ENCODE measurements around the gene MXI1.
"Not testable (repeated sequence)": the region's sequence is repeated elsewhere in the genome, so short reads cannot be mapped to it uniquely, and the experiment has no call there.

MXI1 gene

GRCh38 chr10:110190170-110190569 lies 17.2 kb upstream of the MXI1 start:
- H3K36me3 Mint-ChIP-seq (ENCODE audit: insufficient read depth), result no peaks in the 10 kb centered on the region

GRCh38 chr10:110192552-110192951 lies 14.9 kb upstream of the MXI1 start:
- no peaks in the 10 kb centered on the region for H3K36me3 Mint-ChIP-seq (ENCODE audit: insufficient read depth)
- no peak overlapping the region for H3K4me3 Mint-ChIP-seq
- H3K4me1 Mint-ChIP-seq, result no peaks in the 10 kb centered on the region
- no peak overlapping the region for H3K27ac Mint-ChIP-seq (ENCODE audit: low read depth)
- ATAC-seq (replicated peaks; ENCODE audit: extremely low read depth, poor library complexity, severe bottlenecking) (no peak), DNase-seq (ENCODE audit: low spot score in 2 of 2) (no peak)
- no peaks in the 10 kb centered on the region for H3K9me3 Mint-ChIP-seq
- H3K27me3 Mint-ChIP-seq, result peaks cover 89% of the 10 kb centered on the region

More at GRCh38 chr10:110190170-110190569, 17.2 kb upstream of the MXI1 start:
- H3K27ac Mint-ChIP-seq (ENCODE audit: low read depth), result no peak overlapping the region
- no peak for ATAC-seq (replicated peaks; ENCODE audit: extremely low read depth, poor library complexity, severe bottlenecking)
- H3K4me1 Mint-ChIP-seq, result no peaks in the 10 kb centered on the region
- H3K27me3 Mint-ChIP-seq, result peaks cover 66% of the 10 kb centered on the region
- no peak for DNase-seq (ENCODE audit: low spot score in 2 of 2)
- no peaks in the 10 kb centered on the region for H3K9me3 Mint-ChIP-seq
- H3K4me3 Mint-ChIP-seq, result no peak overlapping the region

DNA sequence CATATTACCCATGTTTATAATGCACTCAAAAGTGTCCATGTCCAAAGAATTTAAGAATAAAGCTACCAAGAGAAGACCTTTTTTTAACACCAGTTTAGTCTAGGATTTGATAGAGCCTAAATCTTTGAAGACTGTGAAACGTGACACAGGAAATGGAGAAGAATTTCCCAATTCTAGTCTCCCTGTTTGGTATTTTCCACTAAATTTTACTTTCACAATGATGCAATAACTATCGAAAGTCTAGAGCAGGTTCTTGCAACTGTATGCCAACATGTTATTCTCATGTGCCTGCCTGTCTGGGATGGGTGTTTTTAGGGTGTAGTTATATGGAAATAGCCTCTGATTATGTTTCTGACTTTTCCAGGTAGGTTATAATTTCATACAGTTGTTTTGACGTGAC lies 6.9 kb upstream of the MXI1 start:
- no peak overlapping the region for H3K27ac Mint-ChIP-seq (ENCODE audit: low read depth)
- H3K4me3 Mint-ChIP-seq, result no peak overlapping the region
- peaks cover 77% of the 10 kb centered on the region for H3K27me3 Mint-ChIP-seq

GRCh38 chr10:110201046-110201445 lies 6.4 kb upstream of the MXI1 start:
- ATAC-seq (replicated peaks; ENCODE audit: extremely low read depth, poor library complexity, severe bottlenecking); H3K36me3 Mint-ChIP-seq (ENCODE audit: insufficient read depth); H3K9me3 Mint-ChIP-seq; H3K27ac Mint-ChIP-seq (ENCODE audit: low read depth); H3K4me1 Mint-ChIP-seq; H3K4me3 Mint-ChIP-seq: not testable (repeated sequence)
- peaks cover 73% of the 10 kb centered on the region for H3K27me3 Mint-ChIP-seq
- peak in 1 of 2 donors; percentile 4 for DNase-seq (ENCODE audit: low spot score in 2 of 2)

More for the DNA sequence above, 6.9 kb upstream of the MXI1 start:
- DNase-seq (ENCODE audit: low spot score in 2 of 2) (no peak), ATAC-seq (replicated peaks; ENCODE audit: extremely low read depth, poor library complexity, severe bottlenecking) (no peak)
- no peaks in the 10 kb centered on the region for H3K4me1 Mint-ChIP-seq
- no peaks in the 10 kb centered on the region for H3K36me3 Mint-ChIP-seq (ENCODE audit: insufficient read depth)
- no peaks in the 10 kb centered on the region for H3K9me3 Mint-ChIP-seq

- DNase-seq (ENCODE audit: low spot score in 2 of 2) (no peak), ATAC-seq (replicated peaks; ENCODE audit: extremely low read depth, poor library complexity, severe bottlenecking) (no peak)
- Mint-ChIP-seq H3K9me3 (no peaks in the 10 kb centered on the region), H3K4me1 (peaks cover 23% of the 10 kb centered on the region), H3K27ac (ENCODE audit: low read depth) (no peak overlapping the region), H3K36me3 (ENCODE audit: insufficient read depth) (peaks cover 4% of the 10 kb centered on the region), H3K27me3 (peaks cover 60% of the 10 kb centered on the region), H3K4me3 (no peak overlapping the region)
These were observed 3.6 kb upstream of the MXI1 start for GRCh38 chr10:110203500-110204455.

GRCh38 chr10:110205051-110205675 lies 2.2 kb upstream of the MXI1 start:
- no peak for ATAC-seq (replicated peaks; ENCODE audit: extremely low read depth, poor library complexity, severe bottlenecking)
- Mint-ChIP-seq H3K4me1 (peaks cover 33% of the 10 kb centered on the region), H3K27me3 (peaks cover 46% of the 10 kb centered on the region), H3K36me3 (ENCODE audit: insufficient read depth) (peaks cover 10% of the 10 kb centered on the region), H3K27ac (ENCODE audit: low read depth) (no peak overlapping the region), H3K9me3 (no peaks in the 10 kb centered on the region), H3K4me3 (no peak overlapping the region)
- no peak for DNase-seq (ENCODE audit: low spot score in 2 of 2)

DNA sequence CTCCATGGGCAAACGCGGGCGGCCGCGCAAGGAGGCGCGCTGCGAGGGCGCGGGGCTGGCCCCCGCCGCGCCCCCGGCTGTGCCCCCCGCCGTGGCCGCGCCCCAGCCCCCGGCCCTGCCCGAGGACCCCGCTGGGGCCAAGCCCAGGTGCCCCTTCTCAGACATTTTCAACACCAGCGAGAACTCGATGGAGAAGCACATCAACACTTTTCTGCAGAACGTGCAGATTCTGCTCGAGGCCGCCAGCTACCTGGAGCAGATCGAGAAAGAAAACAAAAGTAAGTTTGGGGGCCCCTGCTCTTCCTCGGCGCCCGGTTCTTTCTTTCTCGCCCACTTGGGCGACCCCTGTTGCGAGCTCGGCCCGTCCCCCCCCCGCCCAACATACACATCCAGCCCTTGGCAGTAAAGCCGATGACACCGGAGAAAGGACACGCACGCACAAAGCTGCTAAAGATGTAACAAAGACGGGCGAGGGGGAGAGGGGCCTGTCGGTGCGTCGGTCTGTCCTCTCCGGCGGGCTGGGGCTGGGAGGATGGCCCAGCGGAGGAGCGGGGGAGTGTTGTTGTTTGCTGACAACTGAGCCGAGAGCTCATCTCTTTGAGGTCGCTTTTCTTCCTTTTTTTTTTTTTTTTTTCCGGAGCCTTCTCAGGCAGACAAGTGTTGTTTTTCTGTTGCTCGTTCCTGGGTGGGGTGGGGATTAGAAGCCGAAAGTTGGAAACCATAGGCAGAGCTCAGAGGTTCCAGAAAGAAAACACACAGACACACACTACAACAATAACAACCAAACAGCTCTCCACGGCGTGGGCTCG lies 604 bp downstream of the MXI1 start:
- H3K36me3 Mint-ChIP-seq (ENCODE audit: insufficient read depth), result peaks cover 15% of the 10 kb centered on the region
- peaks cover 28% of the 10 kb centered on the region for H3K27me3 Mint-ChIP-seq
- peak overlapping the region; percentile 74 for H3K27ac Mint-ChIP-seq (ENCODE audit: low read depth)
- DNase-seq (ENCODE audit: low spot score in 2 of 2) (no peak), ATAC-seq (replicated peaks; ENCODE audit: extremely low read depth, poor library complexity, severe bottlenecking) (peak; percentile 8)
- H3K4me3 Mint-ChIP-seq, result peak overlapping the region; percentile 79
- no peaks in the 10 kb centered on the region for H3K9me3 Mint-ChIP-seq
- peaks cover 61% of the 10 kb centered on the region for H3K4me1 Mint-ChIP-seq

DNA sequence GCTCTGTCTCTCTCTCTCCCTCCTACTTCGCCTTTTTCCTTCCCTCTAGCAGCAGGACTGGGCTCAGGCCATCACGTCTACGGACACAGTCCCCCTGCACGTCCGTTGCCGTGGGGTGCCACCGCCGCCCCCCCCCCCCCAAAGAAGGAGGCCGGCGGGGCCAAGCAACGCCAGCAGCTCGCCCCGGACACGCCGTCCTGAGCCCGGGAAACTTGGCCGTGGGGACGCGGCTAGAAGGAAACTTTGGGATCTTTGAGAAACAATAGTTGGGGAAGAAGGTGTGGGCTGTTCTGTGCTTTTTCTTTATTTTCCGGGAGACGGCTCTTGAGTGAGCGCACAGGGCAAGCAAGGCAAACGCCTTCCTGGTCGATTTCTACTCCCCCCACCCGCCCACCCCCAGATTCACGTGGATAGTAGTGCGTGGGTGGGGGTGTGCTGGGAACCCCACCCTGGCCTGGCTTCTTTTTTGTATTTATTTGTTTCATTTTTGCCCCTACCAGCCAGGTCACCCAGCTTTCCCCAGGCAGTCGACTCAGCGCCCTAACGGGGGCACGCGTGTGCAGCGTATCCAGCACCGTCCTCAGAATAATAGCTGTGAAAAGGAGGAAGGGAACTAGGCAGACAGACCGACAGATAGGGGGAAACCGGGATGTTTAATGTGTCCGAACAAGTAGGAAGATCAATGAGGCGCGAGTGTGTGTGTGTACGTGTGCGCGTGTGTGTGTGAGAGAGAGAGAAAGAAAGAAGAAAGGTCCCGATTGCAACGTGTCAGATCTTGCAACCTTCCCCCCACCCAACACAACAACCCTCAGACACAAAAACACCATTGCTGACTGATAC lies 1.4 kb downstream of the MXI1 start:
- Mint-ChIP-seq H3K27me3 (peaks cover 28% of the 10 kb centered on the region), H3K4me1 (peaks cover 67% of the 10 kb centered on the region)
- DNase-seq (ENCODE audit: low spot score in 2 of 2), result no peak

DNA sequence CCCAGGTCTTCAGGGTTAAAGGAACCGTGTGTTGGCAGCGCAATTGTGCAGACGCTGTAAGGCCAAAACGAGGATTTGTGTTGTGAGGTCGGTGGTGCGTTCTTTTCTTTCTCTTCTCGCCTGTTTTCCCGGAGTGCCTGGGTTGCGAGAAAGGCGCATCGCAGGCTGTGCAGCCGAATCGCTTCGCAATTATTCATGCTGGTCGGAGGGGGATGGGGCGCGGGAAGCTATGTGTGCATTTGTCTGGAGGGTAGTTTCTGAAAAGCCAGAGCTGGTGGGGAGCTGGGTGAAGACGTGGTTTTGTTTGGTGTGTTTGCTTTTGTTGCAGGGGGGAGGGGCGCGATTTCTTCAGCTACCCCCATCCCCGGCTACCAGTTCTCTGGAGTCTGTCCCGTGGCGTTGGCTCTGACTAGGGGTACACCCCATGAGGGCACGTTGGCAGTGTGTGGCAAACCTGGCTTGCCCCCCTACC lies 2.1 kb downstream of the MXI1 start:
- peak; percentile 33 for ATAC-seq (replicated peaks; ENCODE audit: extremely low read depth, poor library complexity, severe bottlenecking)
- peaks cover 67% of the 10 kb centered on the region for H3K4me1 Mint-ChIP-seq
- H3K27ac Mint-ChIP-seq (ENCODE audit: low read depth), result peak overlapping the region; percentile 67
- H3K9me3 Mint-ChIP-seq, result no peaks in the 10 kb centered on the region
- H3K27me3 Mint-ChIP-seq, result peaks cover 25% of the 10 kb centered on the region
- no peak for DNase-seq (ENCODE audit: low spot score in 2 of 2)
- H3K4me3 Mint-ChIP-seq, result peak overlapping the region; percentile 79
- peaks cover 15% of the 10 kb centered on the region for H3K36me3 Mint-ChIP-seq (ENCODE audit: insufficient read depth)

More for the DNA sequence above, 1.4 kb downstream of the MXI1 start:
- peaks cover 15% of the 10 kb centered on the region for H3K36me3 Mint-ChIP-seq (ENCODE audit: insufficient read depth)
- H3K4me3 Mint-ChIP-seq, result peak overlapping the region; percentile 79
- H3K27ac Mint-ChIP-seq (ENCODE audit: low read depth), result peak overlapping the region; percentile 74
- peak; percentile 11 for ATAC-seq (replicated peaks; ENCODE audit: extremely low read depth, poor library complexity, severe bottlenecking)
- H3K9me3 Mint-ChIP-seq, result no peaks in the 10 kb centered on the region

DNA sequence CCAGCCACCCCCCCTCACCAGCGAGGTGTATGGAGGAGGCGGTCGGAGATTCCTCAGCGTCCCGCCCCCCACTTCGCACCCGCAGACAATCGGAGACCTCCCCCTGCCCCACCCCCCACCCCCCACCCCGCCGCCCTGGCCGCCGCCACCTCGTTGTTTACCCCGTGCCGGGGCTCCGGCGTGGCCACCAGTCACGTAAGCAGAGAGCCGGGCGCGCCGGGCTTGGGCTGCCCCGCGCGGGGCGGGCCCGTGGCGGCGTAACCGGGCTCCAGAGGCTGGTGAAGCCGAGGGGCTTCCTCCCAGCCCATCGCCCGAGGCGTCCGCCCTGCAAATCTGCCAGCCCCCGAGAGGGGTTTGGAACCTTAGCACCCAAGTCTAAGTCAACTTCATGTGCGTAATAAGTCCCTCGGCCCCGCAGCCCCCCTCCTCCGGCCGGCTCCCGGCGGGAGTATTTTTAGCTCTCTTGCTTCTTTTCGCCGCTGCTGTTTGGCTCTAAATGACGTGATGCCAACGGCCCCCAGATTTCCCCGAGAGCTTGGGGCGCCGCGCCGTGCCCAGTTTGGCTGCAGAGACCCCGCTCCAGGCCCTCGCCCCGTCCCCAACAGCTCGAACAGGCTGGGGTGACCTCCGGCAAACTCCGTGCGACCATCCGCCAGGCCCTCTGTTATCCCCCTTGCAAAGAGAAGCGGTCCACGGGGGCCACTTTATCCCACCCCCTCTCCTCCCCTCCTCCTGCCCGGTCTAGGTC lies 2.7 kb downstream of the MXI1 start:
- ATAC-seq (replicated peaks; ENCODE audit: extremely low read depth, poor library complexity, severe bottlenecking) (peak; percentile 40), DNase-seq (ENCODE audit: low spot score in 2 of 2) (peak in 1 of 2 donors; percentile 63)
- H3K9me3 Mint-ChIP-seq, result no peaks in the 10 kb centered on the region
- peaks cover 25% of the 10 kb centered on the region for H3K27me3 Mint-ChIP-seq
- H3K4me3 Mint-ChIP-seq, result peak overlapping the region; percentile 79
- H3K4me1 Mint-ChIP-seq, result peaks cover 67% of the 10 kb centered on the region
- peaks cover 15% of the 10 kb centered on the region for H3K36me3 Mint-ChIP-seq (ENCODE audit: insufficient read depth)
- H3K27ac Mint-ChIP-seq (ENCODE audit: low read depth), result peak overlapping the region; percentile 67
